Activated CD4-positive, alpha-beta T cell treated with anti-CD3 and anti-CD28 coated beads for 36 hours (primary cell): ENCODE data around the gene ITGB3. TPM values are rescaled to one million over a fixed set of nuclear protein-coding genes. Genes with fewer than 3 reads are reported as not detected.

ENCODE experiments used
- ATAC-seq: fragments of 200-7000 bp; cut with Tn5 transposase; one replicate; pipeline ENCODE4 v1.10.0; 2021; ENCODE audit warnings: mild to moderate bottlenecking, moderate library complexity
- CTCF ChIA-PET: fragments of 350-600 bp; sonication (Branson Sonifier 250); formaldehyde crosslinking; loops from one replicate; lab custom pipeline; 2021; ENCODE audit warnings: antibody characterized with exemption; lab: Charles Lee
- POLR2A ChIA-PET: fragments of 350-600 bp; sonication (Branson Sonifier 250); formaldehyde crosslinking; loops from one replicate; lab custom pipeline; 2021; ENCODE audit warnings: antibody characterized with exemption, inconsistent platforms; lab: Charles Lee
- DNase-seq: peaks from one replicate; pipeline ENCODE4 v3.0.0-alpha.2; 2020
- H3K27ac Mint-ChIP-seq: one replicate; pipeline ENCODE4 v1.8.0; 2021; ENCODE audit warnings: mixed read lengths
- H3K27me3 Mint-ChIP-seq: one replicate; pipeline ENCODE4 v1.8.0; 2021; ENCODE audit warnings: mixed read lengths
- H3K36me3 Mint-ChIP-seq: one replicate; pipeline ENCODE4 v1.8.0; 2021; ENCODE audit warnings: low read depth, mixed read lengths
- H3K4me1 Mint-ChIP-seq: one replicate; pipeline ENCODE4 v1.8.0; 2021; ENCODE audit warnings: mixed read lengths
- H3K4me3 Mint-ChIP-seq: one replicate; pipeline ENCODE4 v1.8.0; 2021; ENCODE audit warnings: mild to moderate bottlenecking, moderate library complexity, mixed read lengths
- H3K9me3 Mint-ChIP-seq: one replicate; pipeline ENCODE4 v1.8.0; 2021; ENCODE audit warnings: low read depth, mixed read lengths
- intact Hi-C, 2 experiments: fragments of 100-400 bp; cut with DNase I in 1 of 2; cut with micrococcal nuclease in 1 of 2; formaldehyde crosslinking; loops; one replicate each; pipeline versions ENCODE4 v1.14.2 to v1.15.1; 2022 to 2024; cut with DNase I, micrococcal nuclease
- total RNA-seq, 2 experiments: library from RNA; stranded (reverse); gene quantifications; one replicate each; pipeline ENCODE4 v1.2.3, GENCODE V29; 2021

ITGB3 gene
- total RNA-seq, 2 experiments from 2014 or later: 0.04 TPM; not detected in 1

DNA sequence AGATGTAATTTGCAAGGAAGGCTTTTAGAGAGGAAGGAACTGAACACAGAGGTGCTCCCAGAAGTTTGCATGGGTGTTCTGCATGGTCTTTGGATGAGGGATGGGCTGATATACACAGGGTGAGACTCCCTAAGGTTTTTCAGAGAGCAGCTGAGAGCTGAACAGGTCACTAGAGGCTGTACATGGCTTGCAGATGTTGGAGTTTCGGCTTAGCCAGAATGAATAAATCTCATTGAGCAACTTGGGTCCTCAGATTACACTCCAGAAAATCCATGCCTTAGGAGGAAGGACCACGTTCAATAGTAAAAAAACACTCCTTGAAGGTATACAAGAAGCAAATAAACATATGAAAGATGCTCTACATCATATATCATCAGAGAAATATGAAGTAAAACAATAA, 7.5 kb upstream of the ITGB3 start:
- ChIA-PET CTCF (interaction anchor here (0.6 kb wide), 2 partner anchors 8 to 35 kb away, joined by 3 read pairs; partner anchors contain the start of gene ITGB3), POLR2A (no interaction called here)
- ATAC-seq: no peak

GRCh38 chr17:47250855-47251254, 2.8 kb upstream of the ITGB3 start:
- H3K27ac Mint-ChIP-seq: no peak overlapping the region
- no peak for ATAC-seq
- peaks cover 28% of the 10 kb centered on the region for H3K27me3 Mint-ChIP-seq
- no peaks in the 10 kb centered on the region for H3K9me3 Mint-ChIP-seq
- intact Hi-C loops: no loop called here
- ChIA-PET POLR2A (no interaction called here), CTCF (no interaction called here)
- no peaks in the 10 kb centered on the region for H3K36me3 Mint-ChIP-seq
- H3K4me1 Mint-ChIP-seq: peaks cover 2% of the 10 kb centered on the region
- DNase-seq: no peak
- H3K4me3 Mint-ChIP-seq: no peak overlapping the region

More for the DNA sequence above, 7.5 kb upstream of the ITGB3 start:
- Mint-ChIP-seq H3K27me3 (peaks cover 13% of the 10 kb centered on the region), H3K4me3 (no peak overlapping the region), H3K4me1 (no peaks in the 10 kb centered on the region), H3K36me3 (no peaks in the 10 kb centered on the region), H3K27ac (no peak overlapping the region), H3K9me3 (no peaks in the 10 kb centered on the region)
- intact Hi-C loops: no loop called here
- DNase-seq: no peak

DNA sequence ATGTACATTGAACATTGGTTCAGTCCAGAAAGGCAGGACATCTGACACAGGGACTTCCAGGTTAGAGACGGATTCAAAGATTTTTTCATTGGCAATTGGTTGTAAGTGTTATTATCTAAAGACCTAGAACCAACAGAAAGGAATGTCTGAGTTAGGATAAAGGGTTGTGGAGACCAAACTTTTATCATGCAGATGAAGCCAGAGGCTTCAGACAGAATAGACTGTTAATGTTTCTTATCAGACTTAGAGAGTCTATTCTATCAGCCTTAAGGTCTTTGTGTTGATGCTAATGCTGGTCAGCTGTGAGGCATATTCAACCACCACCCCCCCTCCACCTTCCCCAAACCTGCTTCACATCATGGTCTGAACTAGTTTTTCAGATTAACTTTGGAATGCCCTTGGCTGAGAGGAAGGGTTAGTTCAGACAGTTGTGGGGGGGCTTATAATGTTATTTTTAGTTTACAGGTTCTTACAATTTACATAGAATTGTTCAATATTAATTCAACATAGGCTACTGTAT, 2.1 kb upstream of the ITGB3 start:
- ChIA-PET POLR2A (no interaction called here), CTCF (no interaction called here)
- Mint-ChIP-seq H3K27ac (no peak overlapping the region), H3K27me3 (peaks cover 28% of the 10 kb centered on the region), H3K36me3 (no peaks in the 10 kb centered on the region), H3K4me3 (no peak overlapping the region), H3K4me1 (peaks cover 2% of the 10 kb centered on the region), H3K9me3 (no peaks in the 10 kb centered on the region)
- DNase-seq (no peak), ATAC-seq (no peak)
- intact Hi-C loops: no loop called here

- H3K36me3 Mint-ChIP-seq: no peaks in the 10 kb centered on the region
- CTCF ChIA-PET: interaction anchor here (0.7 to 1.1 kb wide), 3 partner anchors 19 to 61 kb away, joined by 3 to 4 read pairs (median 3); no protein-coding TSS in a partner anchor
Observed at GRCh38 chr17:47252209-47252608, 1.4 kb upstream of the ITGB3 start.

DNA sequence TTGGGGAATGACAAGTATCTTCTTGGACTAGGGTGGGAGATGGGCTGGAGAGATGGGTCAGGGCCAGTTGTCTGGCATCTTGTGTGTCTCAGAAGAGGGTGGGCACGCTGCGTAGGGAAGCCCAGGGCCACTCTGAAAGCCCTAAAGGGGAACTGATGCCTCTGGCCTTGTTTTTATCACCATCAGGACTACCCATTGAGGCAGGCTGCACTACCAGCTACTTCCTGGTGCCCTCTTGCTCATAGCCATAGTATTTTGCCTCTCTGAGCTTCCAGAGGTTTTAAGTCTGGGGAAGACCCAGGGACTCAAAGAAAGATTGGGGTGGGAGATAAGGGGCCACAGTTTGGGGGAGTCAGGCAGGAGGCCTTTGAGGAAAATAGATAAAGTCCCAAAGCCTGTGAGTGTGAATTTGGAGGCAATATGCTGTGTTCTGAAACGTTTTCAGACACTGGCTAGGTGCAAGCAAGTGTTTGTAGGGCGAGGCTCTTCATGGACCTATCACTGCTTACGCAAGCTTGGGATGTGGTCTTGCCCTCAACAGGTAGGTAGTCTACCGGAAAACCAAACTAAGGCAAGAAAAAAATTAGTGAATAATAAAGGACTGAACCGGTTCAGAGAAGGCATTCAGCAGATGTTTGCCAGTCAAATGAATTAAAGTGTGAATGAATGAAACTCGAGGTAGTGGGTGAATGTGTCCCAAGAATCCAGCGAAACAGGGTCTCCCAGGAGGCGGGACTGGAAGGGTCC, 688 bp upstream of the ITGB3 start:
- H3K4me3 Mint-ChIP-seq: peak overlapping the region; percentile 19
- DNase-seq: no peak
- CTCF ChIA-PET: interaction anchor here (0.7 to 1.1 kb wide), 3 partner anchors 20 to 62 kb away, joined by 3 to 4 read pairs (median 3); no protein-coding TSS in a partner anchor
- H3K27ac Mint-ChIP-seq: no peak overlapping the region
- intact Hi-C loops: loop anchor here in 1 of 2 experiments (1.0 kb wide), 1 partner anchor 48 kb away; no protein-coding TSS in a partner anchor
- H3K36me3 Mint-ChIP-seq: no peaks in the 10 kb centered on the region
- POLR2A ChIA-PET: no interaction called here
- peaks cover 2% of the 10 kb centered on the region for H3K4me1 Mint-ChIP-seq
- H3K27me3 Mint-ChIP-seq: peaks cover 39% of the 10 kb centered on the region
- no peaks in the 10 kb centered on the region for H3K9me3 Mint-ChIP-seq
- no peak for ATAC-seq

More at GRCh38 chr17:47252209-47252608, 1.4 kb upstream of the ITGB3 start:
- peaks cover 32% of the 10 kb centered on the region for H3K27me3 Mint-ChIP-seq
- H3K4me3 Mint-ChIP-seq: no peak overlapping the region
- H3K27ac Mint-ChIP-seq: no peak overlapping the region
- H3K4me1 Mint-ChIP-seq: peaks cover 2% of the 10 kb centered on the region
- intact Hi-C loops: no loop called here
- DNase-seq (no peak), ATAC-seq (no peak)
- POLR2A ChIA-PET: no interaction called here
- no peaks in the 10 kb centered on the region for H3K9me3 Mint-ChIP-seq

DNA sequence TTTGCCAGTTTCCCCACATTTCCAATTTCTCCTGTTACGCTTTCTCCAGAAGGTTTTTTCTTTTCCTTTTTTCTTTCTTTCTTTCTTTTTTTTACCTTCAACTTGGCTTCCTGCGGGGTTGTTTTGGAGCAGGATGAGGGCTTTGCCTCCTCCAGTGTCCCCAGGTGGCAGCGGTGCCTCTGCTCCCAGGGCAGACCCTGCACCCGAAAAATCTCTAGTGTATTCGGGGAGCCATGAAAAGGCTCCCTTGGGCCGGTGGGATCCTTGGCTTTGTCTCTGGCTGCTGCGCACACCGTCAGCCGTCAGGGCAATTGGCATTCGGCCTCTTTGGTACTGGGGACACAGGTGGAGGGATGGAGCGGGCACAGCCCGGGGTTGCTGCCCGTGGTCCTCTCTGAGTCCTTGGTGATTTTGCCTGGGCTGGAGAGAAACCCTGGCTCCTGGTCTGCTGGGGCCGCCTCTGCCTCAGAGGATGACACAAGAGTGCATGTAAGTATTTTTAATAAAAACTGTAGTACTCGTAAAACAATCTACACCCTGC, 846 bp downstream of the ITGB3 start:
- no peaks in the 10 kb centered on the region for H3K9me3 Mint-ChIP-seq
- POLR2A ChIA-PET: no interaction called here
- intact Hi-C loops: no loop called here
- no peaks in the 10 kb centered on the region for H3K36me3 Mint-ChIP-seq
- H3K27me3 Mint-ChIP-seq: peaks cover 46% of the 10 kb centered on the region
- DNase-seq: no peak
- no peak overlapping the region for H3K27ac Mint-ChIP-seq
- CTCF ChIA-PET: interaction anchor here (0.7 kb wide), 1 partner anchor 47 kb away, joined by 3 read pairs; no protein-coding TSS in a partner anchor
- H3K4me1 Mint-ChIP-seq: peaks cover 2% of the 10 kb centered on the region
- no peak for ATAC-seq
- H3K4me3 Mint-ChIP-seq: peak overlapping the region; percentile 69

GRCh38 chr17:47257651-47258339, 4.2 kb downstream of the ITGB3 start:
- POLR2A ChIA-PET: no interaction called here
- DNase-seq (no peak), ATAC-seq (no peak)
- no peak overlapping the region for H3K4me3 Mint-ChIP-seq
- H3K36me3 Mint-ChIP-seq: no peaks in the 10 kb centered on the region
- no peaks in the 10 kb centered on the region for H3K9me3 Mint-ChIP-seq
- no peak overlapping the region for H3K27ac Mint-ChIP-seq
- H3K27me3 Mint-ChIP-seq: peaks cover 49% of the 10 kb centered on the region
- CTCF ChIA-PET: interaction anchor here (0.6 to 1.9 kb wide), 4 partner anchors 16 to 281 kb away, joined by 3 to 5 read pairs (median 4); no protein-coding TSS in a partner anchor
- intact Hi-C loops: no loop called here
- peaks cover 2% of the 10 kb centered on the region for H3K4me1 Mint-ChIP-seq

- POLR2A ChIA-PET: no interaction called here
- no peak overlapping the region for H3K4me3 Mint-ChIP-seq
- no peak overlapping the region for H3K27ac Mint-ChIP-seq
- H3K27me3 Mint-ChIP-seq: peaks cover 24% of the 10 kb centered on the region
- H3K9me3 Mint-ChIP-seq: no peaks in the 10 kb centered on the region
- DNase-seq (no peak), ATAC-seq (no peak)
- no peaks in the 10 kb centered on the region for H3K36me3 Mint-ChIP-seq
- CTCF ChIA-PET: interaction anchor here (0.6 kb wide), 1 partner anchor 13 kb away, joined by 3 read pairs; no protein-coding TSS in a partner anchor
- H3K4me1 Mint-ChIP-seq: no peaks in the 10 kb centered on the region
- intact Hi-C loops: no loop called here
Observed at GRCh38 chr17:47262586-47262985, 9.0 kb downstream of the ITGB3 start.

DNA sequence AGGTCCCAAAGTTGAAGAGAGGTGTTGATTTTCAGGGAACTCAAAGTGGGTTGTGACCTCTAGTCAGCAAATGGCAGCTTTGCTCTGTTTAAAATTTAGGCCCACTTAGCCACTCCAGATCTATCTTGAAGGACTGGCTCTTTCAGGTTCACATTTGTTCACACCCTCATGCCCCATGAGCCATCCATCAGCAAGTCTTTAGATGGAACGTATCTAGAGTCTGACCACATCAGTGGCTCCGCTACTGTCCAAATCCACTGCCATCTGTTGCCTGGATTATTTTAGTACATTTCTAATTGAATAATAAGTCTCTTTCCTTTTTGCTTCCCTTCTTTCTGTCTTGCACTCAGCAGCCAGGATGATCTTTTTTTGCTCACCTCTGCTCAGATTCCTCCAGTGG, 10.5 kb downstream of the ITGB3 start:
- Mint-ChIP-seq H3K27me3 (peaks cover 17% of the 10 kb centered on the region), H3K36me3 (no peaks in the 10 kb centered on the region), H3K27ac (no peak overlapping the region), H3K9me3 (no peaks in the 10 kb centered on the region), H3K4me1 (no peaks in the 10 kb centered on the region), H3K4me3 (no peak overlapping the region)
- DNase-seq: no peak
- intact Hi-C loops: no loop called here
- ChIA-PET POLR2A (no interaction called here), CTCF (interaction anchor here (1.0 kb wide), 1 partner anchor 48 kb away, joined by 3 read pairs; no protein-coding TSS in a partner anchor)
- ATAC-seq: no peak

DNA sequence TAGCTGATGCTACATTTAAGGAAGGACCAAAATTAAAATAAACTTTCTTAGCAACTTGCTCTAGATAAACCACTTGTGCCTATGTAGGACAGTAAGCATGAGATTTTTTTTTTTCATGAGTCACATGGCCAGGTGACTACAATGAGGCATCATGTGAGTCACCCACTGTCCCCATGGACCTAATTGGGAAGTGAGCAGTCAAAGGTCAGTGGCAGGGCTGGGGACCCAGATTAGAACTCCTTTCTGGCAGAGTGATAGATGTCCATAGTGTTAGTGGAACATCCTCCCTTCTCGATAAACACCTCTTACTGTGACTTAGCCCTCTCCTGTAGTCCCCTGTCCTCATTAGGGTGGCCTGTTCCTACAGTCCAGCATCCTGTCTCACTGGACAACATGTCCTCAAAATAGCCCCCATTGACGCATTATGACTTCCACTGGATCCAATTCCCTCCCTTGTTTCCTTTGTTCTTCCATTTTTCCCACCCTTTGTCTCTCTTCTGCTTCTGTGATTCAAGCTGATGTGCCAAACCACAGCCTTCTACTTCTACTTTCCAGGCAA, 12.4 kb downstream of the ITGB3 start:
- no peak overlapping the region for H3K4me3 Mint-ChIP-seq
- ChIA-PET POLR2A (no interaction called here), CTCF (no interaction called here)
- intact Hi-C loops: no loop called here
- no peak overlapping the region for H3K27ac Mint-ChIP-seq
- DNase-seq (no peak), ATAC-seq (peak; percentile 19)
- peaks cover 11% of the 10 kb centered on the region for H3K27me3 Mint-ChIP-seq
- no peaks in the 10 kb centered on the region for H3K4me1 Mint-ChIP-seq
- H3K36me3 Mint-ChIP-seq: peaks cover 3% of the 10 kb centered on the region
- peaks cover 3% of the 10 kb centered on the region for H3K9me3 Mint-ChIP-seq

- peaks cover 3% of the 10 kb centered on the region for H3K9me3 Mint-ChIP-seq
- no peak for DNase-seq
- no peak for ATAC-seq
- H3K4me3 Mint-ChIP-seq: no peak overlapping the region
- peaks cover 11% of the 10 kb centered on the region for H3K27me3 Mint-ChIP-seq
- intact Hi-C loops: no loop called here
- CTCF ChIA-PET: no interaction called here
- no peak overlapping the region for H3K27ac Mint-ChIP-seq
- no peaks in the 10 kb centered on the region for H3K4me1 Mint-ChIP-seq
- peaks cover 3% of the 10 kb centered on the region for H3K36me3 Mint-ChIP-seq
- POLR2A ChIA-PET: no interaction called here
Observed at GRCh38 chr17:47266782-47267181, 13.2 kb downstream of the ITGB3 start.
